ENCODE measurements around the gene PARD3. TPM values are rescaled to one million over a fixed set of nuclear protein-coding genes. Genes with fewer than 3 reads are reported as not detected.
A peak's percentile ranks its signal among the peaks of the same experiment; 100 is the strongest.

PARD3 gene
- total and polyA plus RNA-seq, 10 of the 15 experiments (the other 5 are each of a cell fraction or from before 2014, with no cell fraction given), result 2.6 to 43.1 (median 13.9) TPM

DNA sequence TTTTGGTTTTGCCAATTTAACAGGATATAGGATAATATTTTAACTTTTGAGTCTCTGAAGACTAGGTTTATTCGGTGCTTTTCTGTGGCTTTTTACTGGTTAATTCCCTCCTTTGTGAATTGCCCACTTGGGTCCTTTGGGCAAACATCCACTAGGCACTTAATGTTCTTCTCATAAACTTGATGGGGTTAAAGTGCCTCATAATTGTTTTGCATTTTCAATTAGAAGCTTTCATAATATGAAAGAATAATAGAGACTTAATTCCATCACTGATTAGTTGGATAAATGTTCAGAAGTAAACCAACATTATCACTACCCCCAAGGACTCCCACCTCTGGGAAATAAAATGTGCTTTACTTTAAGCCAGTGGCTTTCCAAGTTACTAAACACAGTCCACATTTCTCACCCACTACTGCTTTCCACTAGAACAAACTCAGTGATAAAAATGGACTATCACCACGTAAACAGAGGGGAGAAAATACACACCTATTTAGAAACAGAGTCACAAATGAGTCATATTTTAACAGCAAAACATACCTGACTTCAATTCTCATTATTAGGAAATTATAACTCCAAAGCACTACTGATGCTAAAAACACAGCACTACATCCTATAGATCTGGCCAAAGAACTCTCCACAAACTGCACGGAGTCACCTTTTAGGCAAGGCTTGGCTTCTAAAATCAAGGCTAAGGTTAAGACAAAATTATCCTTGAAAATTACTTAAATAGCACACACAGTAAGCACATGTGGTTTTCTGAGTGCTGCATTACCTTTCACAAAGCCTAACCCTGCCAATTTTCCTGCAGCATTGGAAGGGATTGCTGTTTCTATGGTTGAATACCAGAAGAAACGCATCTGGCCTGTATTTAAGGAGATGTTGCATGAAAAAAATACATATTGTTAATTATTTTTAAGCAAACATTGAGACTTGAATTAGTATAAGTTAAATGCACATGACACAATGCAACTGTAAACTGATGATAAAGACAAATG, 41.2 kb downstream of the PARD3 start (continued):
- TF ChIP-seq ZNF384 (IDR thresholded peaks at IDR 0.05; ENCODE audit: borderline replicate concordance, low read depth, low read length), result no peak
- TF ChIP-seq RELB (IDR thresholded peaks at IDR 0.05; ENCODE audit: low read depth), result peak; percentile 38; the same call in 1 of the 2 replicates
- TF ChIP-seq, protein P1, sequence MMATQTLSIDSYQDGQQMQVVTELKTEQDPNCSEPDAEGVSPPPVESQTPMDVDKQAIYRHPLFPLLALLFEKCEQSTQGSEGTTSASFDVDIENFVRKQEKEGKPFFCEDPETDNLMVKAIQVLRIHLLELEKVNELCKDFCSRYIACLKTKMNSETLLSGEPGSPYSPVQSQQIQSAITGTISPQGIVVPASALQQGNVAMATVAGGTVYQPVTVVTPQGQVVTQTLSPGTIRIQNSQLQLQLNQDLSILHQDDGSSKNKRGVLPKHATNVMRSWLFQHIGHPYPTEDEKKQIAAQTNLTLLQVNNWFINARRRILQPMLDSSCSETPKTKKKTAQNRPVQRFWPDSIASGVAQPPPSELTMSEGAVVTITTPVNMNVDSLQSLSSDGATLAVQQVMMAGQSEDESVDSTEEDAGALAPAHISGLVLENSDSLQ (IDR thresholded peaks at IDR 0.05), result no peak
- TF ChIP-seq SMARCA5 (IDR thresholded peaks at IDR 0.05), result no peak
- TF ChIP-seq BMI1 (IDR thresholded peaks at IDR 0.05; ENCODE audit: borderline replicate concordance), result no peak
- 0 out of 2 replicates have a peak, but pooled peaks have one; percentile 28 for TF ChIP-seq ZNF24 (IDR thresholded peaks at IDR 0.05)
- no peak for TF ChIP-seq POLR2AphosphoS5 (IDR thresholded peaks at IDR 0.05; ENCODE audit: low read length)
- no peak for TF ChIP-seq RCOR1 (conservative IDR thresholded peaks at IDR 0.05; ENCODE audit: low read depth, low read length)
- peak in 1 of 2 experiments; percentile 23; a peak in 1 of 4 replicates for TF ChIP-seq EP300 (IDR thresholded peaks at IDR 0.05; ENCODE audit: borderline replicate concordance in 1 of 2, control insufficient read depth in 1 of 2, low read depth in 2 of 2, low read length in 2 of 2)
- no peak for TF ChIP-seq STAT3 (IDR thresholded peaks at IDR 0.05; ENCODE audit: low read depth, low read length)
- TF ChIP-seq IKZF2 (IDR thresholded peaks at IDR 0.05), result peak; percentile 47 to 53; a peak in 2 of 4 replicates
- TF ChIP-seq KAT2A (conservative IDR thresholded peaks at IDR 0.05; ENCODE audit: control insufficient read depth, low read depth, low read length), result no peak
- TF ChIP-seq, protein P2, sequence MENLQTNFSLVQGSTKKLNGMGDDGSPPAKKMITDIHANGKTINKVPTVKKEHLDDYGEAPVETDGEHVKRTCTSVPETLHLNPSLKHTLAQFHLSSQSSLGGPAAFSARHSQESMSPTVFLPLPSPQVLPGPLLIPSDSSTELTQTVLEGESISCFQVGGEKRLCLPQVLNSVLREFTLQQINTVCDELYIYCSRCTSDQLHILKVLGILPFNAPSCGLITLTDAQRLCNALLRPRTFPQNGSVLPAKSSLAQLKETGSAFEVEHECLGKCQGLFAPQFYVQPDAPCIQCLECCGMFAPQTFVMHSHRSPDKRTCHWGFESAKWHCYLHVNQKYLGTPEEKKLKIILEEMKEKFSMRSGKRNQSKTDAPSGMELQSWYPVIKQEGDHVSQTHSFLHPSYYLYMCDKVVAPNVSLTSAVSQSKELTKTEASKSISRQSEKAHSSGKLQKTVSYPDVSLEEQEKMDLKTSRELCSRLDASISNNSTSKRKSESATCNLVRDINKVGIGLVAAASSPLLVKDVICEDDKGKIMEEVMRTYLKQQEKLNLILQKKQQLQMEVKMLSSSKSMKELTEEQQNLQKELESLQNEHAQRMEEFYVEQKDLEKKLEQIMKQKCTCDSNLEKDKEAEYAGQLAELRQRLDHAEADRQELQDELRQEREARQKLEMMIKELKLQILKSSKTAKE (IDR thresholded peaks at IDR 0.05; ENCODE audit: low read depth, poor library complexity, severe bottlenecking), result no peak
- TF ChIP-seq RELA (IDR thresholded peaks at IDR 0.05; ENCODE audit: borderline replicate concordance, partially characterized antibody), result no peak
- no peak for TF ChIP-seq TBL1XR1 (IDR thresholded peaks at IDR 0.05; ENCODE audit: low read depth, low read length)
- TF ChIP-seq ZSCAN29 (IDR thresholded peaks at IDR 0.05), result no peak
- no peak for TF ChIP-seq EGR1 (IDR thresholded peaks at IDR 0.05; ENCODE audit: borderline replicate concordance in 1 of 2, low read depth in 2 of 2, low read length in 2 of 2)
- TF ChIP-seq DPF2 (IDR thresholded peaks at IDR 0.05), result 0 out of 2 replicates have a peak, but pooled peaks have one; percentile 30
- no peak for TF ChIP-seq MLLT1 (IDR thresholded peaks at IDR 0.05)
- TF ChIP-seq SMAD5 (IDR thresholded peaks at IDR 0.05; ENCODE audit: low read depth), result no peak

All from GM12878 (cell line).